ENCODE measurements around the gene IFITM1.

The IFITM1 gene

DNA sequence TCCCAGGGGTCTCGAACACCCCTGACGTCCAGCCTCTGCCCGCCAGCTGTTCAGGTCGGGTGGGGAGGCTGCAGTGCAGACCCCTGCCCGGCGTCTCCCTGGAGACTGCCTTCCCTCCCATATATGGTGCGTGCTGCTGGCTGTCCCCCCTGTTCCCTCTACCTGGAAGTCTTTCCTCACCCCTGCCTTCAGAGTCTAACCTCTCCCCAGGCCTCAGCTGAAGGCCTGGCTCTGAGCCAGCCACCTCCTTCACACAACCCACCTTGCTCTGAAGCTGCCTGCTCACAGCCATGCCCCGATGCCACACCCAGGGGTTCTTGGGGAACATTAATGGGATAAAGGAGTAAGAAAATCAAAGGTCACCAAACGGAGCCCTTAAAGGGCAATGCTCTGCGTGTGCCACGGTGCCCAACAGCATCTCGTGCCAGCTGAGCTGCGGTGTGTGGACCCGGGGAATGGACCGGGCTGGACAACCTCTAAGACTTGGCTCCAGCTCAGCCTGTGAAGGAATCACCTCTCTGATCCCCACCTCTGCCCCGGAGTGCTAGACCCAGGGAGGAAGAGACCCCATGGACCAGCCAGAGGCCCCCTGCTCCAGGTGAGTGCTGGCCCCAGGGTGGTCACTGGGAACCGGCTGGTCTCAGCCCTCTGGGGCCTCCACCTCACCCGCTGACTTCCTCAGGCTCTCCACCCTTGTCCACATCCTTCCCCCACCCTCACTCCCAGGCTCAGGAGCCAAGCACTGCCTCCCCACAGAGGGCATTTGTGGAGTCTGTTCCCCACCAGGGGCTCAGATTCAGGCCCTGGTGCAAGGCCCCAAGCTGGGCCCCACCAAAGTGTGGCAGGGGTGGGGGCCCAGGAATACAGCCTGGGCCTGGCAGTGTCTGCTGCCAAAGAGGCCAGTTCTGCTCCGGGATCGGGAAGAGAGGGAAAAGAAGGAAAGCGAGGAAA lies 35.6 kb upstream of the IFITM1 start, which contains the start of gene NLRP6:
NLRP6 (plus strand) TSS at position 407 of the 951 bp plus-strand sequence; CDS start at position 570, 163 bp downstream.
- H2BK15ac ChIP-seq (replicated peaks; ENCODE audit: low read depth): no peak within 1 kb of the TSS
- no peak within 1 kb of the TSS for H3K4ac ChIP-seq (ENCODE audit: low read depth, low read length)
- no peak within 1 kb of the TSS for H3K4me3 ChIP-seq (ENCODE audit: low read length)
- H3K27me3 ChIP-seq (ENCODE audit: insufficient read depth, low read length, poor library complexity): no peaks in the 10 kb centered on the region
- WGBS (ENCODE audit: extremely low coverage, insufficient coverage, low lambda C conversion rate): no CpG with 5 or more reads among the region's 21 CpGs
- no peak within 1 kb of the TSS for H4K5ac ChIP-seq (ENCODE audit: low read length)
- H3K18ac ChIP-seq (ENCODE audit: low read length): no peak within 1 kb of the TSS
- no peak for DNase-seq
- no peak within 1 kb of the TSS for H3K27ac ChIP-seq (ENCODE audit: low read depth, low read length)
- no peak within 1 kb of the TSS for H3K9ac ChIP-seq (ENCODE audit: low read length)
- H3K56ac ChIP-seq (ENCODE audit: low read length): no peak within 1 kb of the TSS
- no peak within 1 kb of the TSS for H2AK5ac ChIP-seq (ENCODE audit: low read length)
- no peak within 1 kb of the TSS for H2BK120ac ChIP-seq (ENCODE audit: low read depth, low read length)
- H3K79me1 ChIP-seq (ENCODE audit: low read length): no peaks in the 10 kb centered on the region
- no peaks in the 10 kb centered on the region for H3K4me1 ChIP-seq (ENCODE audit: control insufficient read depth, low read depth, low read length)
- no peak within 1 kb of the TSS for H2BK5ac ChIP-seq (ENCODE audit: low read length)
- no peaks in the 10 kb centered on the region for H3K36me3 ChIP-seq (ENCODE audit: control insufficient read depth, insufficient read depth, low read length)
- H4K8ac ChIP-seq (ENCODE audit: low read depth, low read length): no peak within 1 kb of the TSS
- H3K4me2 ChIP-seq (ENCODE audit: low read length): no peak within 1 kb of the TSS
- no peaks in the 10 kb centered on the region for H3K79me2 ChIP-seq (ENCODE audit: control insufficient read depth, insufficient read depth, low read length)
- H3K23ac ChIP-seq (ENCODE audit: low read length): no peak within 1 kb of the TSS

GRCh38 chr11:279040-279965 lies 34.5 kb upstream of the IFITM1 start:
- Histone ChIP-seq H3K27me3 (ENCODE audit: insufficient read depth, low read length, poor library complexity) (no peaks in the 10 kb centered on the region), H2BK120ac (ENCODE audit: low read depth, low read length) (no peak overlapping the region), H3K56ac (ENCODE audit: low read length) (no peak overlapping the region), H3K79me2 (ENCODE audit: control insufficient read depth, insufficient read depth, low read length) (no peaks in the 10 kb centered on the region), H2BK5ac (ENCODE audit: low read length) (no peak overlapping the region), H3K4ac (ENCODE audit: low read depth, low read length) (no peak overlapping the region), H3K79me1 (ENCODE audit: low read length) (no peaks in the 10 kb centered on the region), H3K36me3 (ENCODE audit: control insufficient read depth, insufficient read depth, low read length) (no peaks in the 10 kb centered on the region), H3K4me3 (ENCODE audit: low read length) (no peak overlapping the region), H4K8ac (ENCODE audit: low read depth, low read length) (no peak overlapping the region), H4K5ac (ENCODE audit: low read length) (no peak overlapping the region), H3K4me2 (ENCODE audit: low read length) (no peak overlapping the region), H3K18ac (ENCODE audit: low read length) (no peak overlapping the region), H3K23ac (ENCODE audit: low read length) (no peak overlapping the region), H2BK15ac (replicated peaks; ENCODE audit: low read depth) (no peak overlapping the region), H2AK5ac (ENCODE audit: low read length) (no peak overlapping the region), H3K27ac (ENCODE audit: low read depth, low read length) (no peak overlapping the region), H3K9ac (ENCODE audit: low read length) (no peak overlapping the region), H3K4me1 (ENCODE audit: control insufficient read depth, low read depth, low read length) (no peaks in the 10 kb centered on the region)
- no peak for DNase-seq
- WGBS (ENCODE audit: extremely low coverage, insufficient coverage, low lambda C conversion rate): no CpG with 5 or more reads among the region's 97 CpGs

DNA sequence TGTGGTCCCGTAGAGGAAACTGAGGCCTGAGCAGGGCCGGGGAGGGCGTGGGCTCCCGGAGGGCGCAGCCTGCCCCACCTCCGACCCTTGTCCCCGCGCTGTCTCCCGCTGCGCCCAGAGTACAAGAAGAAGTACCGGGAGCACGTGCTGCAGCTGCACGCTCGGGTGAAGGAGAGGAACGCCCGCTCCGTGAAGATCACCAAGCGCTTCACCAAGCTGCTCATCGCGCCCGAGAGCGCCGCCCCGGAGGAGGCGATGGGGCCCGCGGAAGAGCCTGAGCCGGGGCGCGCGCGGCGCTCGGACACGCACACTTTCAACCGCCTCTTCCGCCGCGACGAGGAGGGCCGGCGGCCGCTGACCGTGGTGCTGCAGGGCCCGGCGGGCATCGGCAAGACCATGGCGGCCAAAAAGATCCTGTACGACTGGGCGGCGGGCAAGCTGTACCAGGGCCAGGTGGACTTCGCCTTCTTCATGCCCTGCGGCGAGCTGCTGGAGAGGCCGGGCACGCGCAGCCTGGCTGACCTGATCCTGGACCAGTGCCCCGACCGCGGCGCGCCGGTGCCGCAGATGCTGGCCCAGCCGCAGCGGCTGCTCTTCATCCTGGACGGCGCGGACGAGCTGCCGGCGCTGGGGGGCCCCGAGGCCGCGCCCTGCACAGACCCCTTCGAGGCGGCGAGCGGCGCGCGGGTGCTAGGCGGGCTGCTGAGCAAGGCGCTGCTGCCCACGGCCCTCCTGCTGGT lies 33.7 kb upstream of the IFITM1 start:
- Histone ChIP-seq H3K4me2 (ENCODE audit: low read length) (no peak overlapping the region), H2BK15ac (replicated peaks; ENCODE audit: low read depth) (no peak overlapping the region), H3K27ac (ENCODE audit: low read depth, low read length) (no peak overlapping the region), H3K4me1 (ENCODE audit: control insufficient read depth, low read depth, low read length) (no peaks in the 10 kb centered on the region), H3K79me1 (ENCODE audit: low read length) (no peaks in the 10 kb centered on the region), H3K36me3 (ENCODE audit: control insufficient read depth, insufficient read depth, low read length) (no peaks in the 10 kb centered on the region), H3K23ac (ENCODE audit: low read length) (no peak overlapping the region), H3K79me2 (ENCODE audit: control insufficient read depth, insufficient read depth, low read length) (no peaks in the 10 kb centered on the region), H3K27me3 (ENCODE audit: insufficient read depth, low read length, poor library complexity) (no peaks in the 10 kb centered on the region), H3K56ac (ENCODE audit: low read length) (no peak overlapping the region), H4K5ac (ENCODE audit: low read length) (no peak overlapping the region), H2BK120ac (ENCODE audit: low read depth, low read length) (no peak overlapping the region), H3K4ac (ENCODE audit: low read depth, low read length) (no peak overlapping the region), H2BK5ac (ENCODE audit: low read length) (no peak overlapping the region), H3K18ac (ENCODE audit: low read length) (no peak overlapping the region), H4K8ac (ENCODE audit: low read depth, low read length) (no peak overlapping the region), H2AK5ac (ENCODE audit: low read length) (no peak overlapping the region), H3K4me3 (ENCODE audit: low read length) (no peak overlapping the region), H3K9ac (ENCODE audit: low read length) (no peak overlapping the region)
- no CpG with 5 or more reads among the region's 85 CpGs for WGBS (ENCODE audit: extremely low coverage, insufficient coverage, low lambda C conversion rate)
- DNase-seq: no peak

- H3K27me3 ChIP-seq (ENCODE audit: insufficient read depth, low read length, poor library complexity): no peaks in the 10 kb centered on the region
Measured at GRCh38 chr11:280706-281485, 32.9 kb upstream of the IFITM1 start.

More at GRCh38 chr11:280706-281485, 32.9 kb upstream of the IFITM1 start:
- no peak overlapping the region for H4K5ac ChIP-seq (ENCODE audit: low read length)
- H2AK5ac ChIP-seq (ENCODE audit: low read length): no peak overlapping the region
- H3K79me2 ChIP-seq (ENCODE audit: control insufficient read depth, insufficient read depth, low read length): no peaks in the 10 kb centered on the region
- no peak overlapping the region for H2BK5ac ChIP-seq (ENCODE audit: low read length)
- H3K18ac ChIP-seq (ENCODE audit: low read length): no peak overlapping the region
- H3K36me3 ChIP-seq (ENCODE audit: control insufficient read depth, insufficient read depth, low read length): no peaks in the 10 kb centered on the region
- no peak overlapping the region for H3K4me2 ChIP-seq (ENCODE audit: low read length)
- H3K79me1 ChIP-seq (ENCODE audit: low read length): no peaks in the 10 kb centered on the region
- H3K4me3 ChIP-seq (ENCODE audit: low read length): no peak overlapping the region
- no peaks in the 10 kb centered on the region for H3K4me1 ChIP-seq (ENCODE audit: control insufficient read depth, low read depth, low read length)
- no peak overlapping the region for H3K23ac ChIP-seq (ENCODE audit: low read length)
- H3K4ac ChIP-seq (ENCODE audit: low read depth, low read length): no peak overlapping the region
- H2BK15ac ChIP-seq (replicated peaks; ENCODE audit: low read depth): no peak overlapping the region
- H4K8ac ChIP-seq (ENCODE audit: low read depth, low read length): no peak overlapping the region
- H2BK120ac ChIP-seq (ENCODE audit: low read depth, low read length): no peak overlapping the region
- DNase-seq: no peak
- H3K9ac ChIP-seq (ENCODE audit: low read length): no peak overlapping the region
- no peak overlapping the region for H3K27ac ChIP-seq (ENCODE audit: low read depth, low read length)
- no peak overlapping the region for H3K56ac ChIP-seq (ENCODE audit: low read length)
- no CpG with 5 or more reads among the region's 79 CpGs for WGBS (ENCODE audit: extremely low coverage, insufficient coverage, low lambda C conversion rate)
